SK-N-DZ (cell line): ENCODE data around the gene SNAP25. TPM values are rescaled to one million over a fixed set of nuclear protein-coding genes. Genes with fewer than 3 reads are reported as not detected.

ENCODE experiments used
- DNase-seq: peaks from one replicate; pipeline ENCODE4 v3.0.0-alpha.2; 2015; ENCODE audit warnings: low spot score
- polyA plus RNA-seq, 2 experiments: library from polyadenylated mRNA; depleted of rRNA; stranded (reverse); fragments of >200 nt; gene quantifications; 2 replicates each; pipeline ENCODE4 v1.2.3, GENCODE V29; 2014

The SNAP25 gene
- polyA plus RNA-seq (2014; cell fraction: cytosol; rRNA removed) = 40.0 and 41.1 TPM in 2 replicates
- 51.1 and 70.7 TPM in 2 replicates for polyA plus RNA-seq (2014; cell fraction: nucleus; rRNA removed)

- peak; percentile 95 for DNase-seq
Measured at GRCh38 chr20:10218536-10219451, at the start of gene SNAP25. TSS of gene SNAP25 (plus strand) at chr20:10218830. CDS start at chr20:10275492, 56,662 bp downstream.

DNA sequence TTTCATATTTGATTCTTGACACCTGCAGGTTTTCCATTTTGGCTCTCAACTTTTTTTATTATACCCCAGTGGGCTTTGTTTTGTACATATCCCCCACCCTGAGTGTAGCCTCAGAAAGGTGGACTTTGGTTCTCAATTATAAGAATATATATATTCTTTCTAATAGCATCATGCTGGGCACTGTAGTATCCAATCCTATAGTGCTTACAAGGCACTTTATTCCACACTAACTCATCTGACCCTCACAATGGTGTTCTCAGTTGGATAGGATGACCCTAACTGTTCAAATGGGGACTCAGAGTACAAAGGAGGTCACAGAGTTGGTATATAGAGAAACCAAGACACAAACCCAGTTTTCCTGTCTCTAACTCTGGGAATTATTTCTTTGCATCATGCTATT, 48.9 kb upstream of the SNAP25 start:
- no peak for DNase-seq

DNA sequence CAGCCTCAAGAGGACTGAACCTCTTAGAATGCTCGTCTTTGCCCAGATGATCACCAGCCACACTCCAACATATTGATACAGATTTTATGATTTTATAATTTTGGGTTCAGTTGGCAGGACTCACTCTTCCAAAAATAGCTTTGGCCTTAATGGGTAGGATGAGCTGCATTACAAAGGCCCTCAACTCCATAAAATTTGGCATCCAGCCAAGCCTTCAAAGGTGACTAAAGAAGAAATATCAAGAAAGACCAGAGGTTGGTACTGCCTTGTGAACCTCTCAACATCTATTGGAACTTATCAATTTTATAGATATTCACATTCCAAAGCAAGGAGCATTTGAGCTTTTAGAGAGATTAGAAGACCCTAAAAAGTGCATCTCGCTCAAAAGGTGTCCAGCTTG, 48.4 kb upstream of the SNAP25 start:
- no peak for DNase-seq

DNA sequence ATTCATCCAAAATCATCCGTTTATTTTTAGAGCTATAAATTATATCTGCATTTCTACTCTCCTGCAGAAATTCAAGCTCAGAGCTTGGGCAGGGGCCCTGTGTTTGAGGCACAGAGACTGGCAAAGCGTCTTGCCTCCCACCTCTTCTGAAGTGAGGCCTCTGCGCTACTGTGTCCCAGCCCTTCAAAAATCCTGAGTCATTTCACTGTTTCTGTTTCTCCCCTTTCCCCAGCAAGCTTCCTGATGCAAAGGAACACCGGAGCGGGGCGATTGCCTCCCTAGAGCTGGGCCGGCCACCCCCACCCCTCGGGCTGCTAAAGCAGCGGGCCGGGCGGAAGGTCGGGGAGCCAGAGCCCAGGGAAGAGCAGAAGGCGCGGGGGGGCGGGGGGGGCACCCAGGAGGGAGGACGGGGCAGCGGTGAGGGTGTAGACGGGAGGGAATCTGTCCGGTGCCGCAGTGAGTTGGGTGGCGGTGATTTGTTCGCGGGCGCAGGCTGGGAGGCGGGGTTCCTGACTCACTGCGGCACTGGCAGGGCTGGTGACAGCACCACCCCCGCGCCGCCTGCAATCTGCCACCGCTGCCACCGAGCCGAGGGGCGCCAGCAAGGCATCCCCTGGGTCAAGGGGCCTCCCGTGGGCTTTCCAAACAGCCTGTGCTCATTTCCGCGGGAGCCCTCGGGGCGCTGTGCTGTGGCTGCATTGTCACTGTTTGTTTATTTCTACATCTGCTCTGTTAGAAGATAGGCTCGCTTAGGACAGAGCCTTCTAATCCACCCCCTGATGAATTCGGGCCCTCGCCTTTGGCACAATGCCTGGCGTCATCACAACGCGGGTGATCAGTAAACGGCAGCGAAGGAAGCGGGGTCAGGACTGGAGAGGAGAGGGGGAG, 46.5 kb upstream of the SNAP25 start:
- peak; percentile 28 for DNase-seq

DNA sequence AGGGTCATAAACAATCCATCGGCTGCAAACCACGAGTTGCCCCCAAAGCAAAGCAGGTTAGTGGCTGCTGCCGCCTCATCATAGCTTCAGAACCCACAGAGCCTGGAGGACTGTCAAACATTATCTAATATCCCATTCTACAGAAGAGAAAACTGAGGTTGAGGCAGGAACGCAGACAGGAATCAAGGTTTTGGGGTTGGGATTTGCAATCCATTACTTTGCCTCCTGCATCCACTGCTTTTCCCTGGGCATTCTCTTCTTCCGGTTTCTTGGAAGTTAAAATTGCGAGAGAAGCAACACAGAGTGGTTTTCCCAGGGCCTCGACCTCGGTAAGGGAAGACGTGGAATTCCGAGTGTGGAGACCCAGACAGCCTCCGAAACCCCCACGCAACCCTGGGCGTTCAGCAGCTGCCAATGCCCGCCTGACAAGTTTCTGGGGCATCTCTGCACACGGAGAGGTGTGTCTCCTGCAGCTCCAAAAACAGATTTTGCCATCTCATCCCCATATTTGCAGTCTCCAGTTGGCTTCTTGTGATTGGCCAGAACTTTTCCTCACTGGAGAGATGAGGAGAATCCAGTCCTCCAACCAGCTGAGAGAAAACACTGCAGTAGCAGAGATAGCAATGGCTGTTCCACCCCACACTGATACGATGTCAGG, 45.5 kb upstream of the SNAP25 start:
- DNase-seq = no peak

DNA sequence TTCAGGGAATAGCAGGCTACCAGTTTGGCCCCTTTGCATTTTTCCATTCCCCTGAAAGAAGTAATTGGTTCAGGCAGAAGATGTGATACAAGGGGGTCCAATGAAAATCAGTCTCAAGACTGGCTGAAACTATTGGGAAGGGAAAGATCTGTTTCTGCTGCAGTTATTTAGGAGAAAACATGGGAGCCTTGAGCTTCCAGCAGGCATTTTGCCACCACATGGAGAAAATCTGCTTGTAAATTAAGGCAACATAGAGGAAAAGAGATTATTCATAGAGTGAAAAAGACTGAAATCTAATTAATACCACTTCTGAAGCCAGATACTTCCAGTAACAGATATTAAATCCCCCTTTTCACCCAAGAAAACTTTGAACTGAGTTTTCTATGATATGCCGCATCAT, 44.2 kb upstream of the SNAP25 start:
- DNase-seq = no peak

GRCh38 chr20:10177326-10177725, 41.3 kb upstream of the SNAP25 start:
- DNase-seq = no peak

- DNase-seq = no peak
Measured at GRCh38 chr20:10178091-10178490, 40.5 kb upstream of the SNAP25 start.

DNA sequence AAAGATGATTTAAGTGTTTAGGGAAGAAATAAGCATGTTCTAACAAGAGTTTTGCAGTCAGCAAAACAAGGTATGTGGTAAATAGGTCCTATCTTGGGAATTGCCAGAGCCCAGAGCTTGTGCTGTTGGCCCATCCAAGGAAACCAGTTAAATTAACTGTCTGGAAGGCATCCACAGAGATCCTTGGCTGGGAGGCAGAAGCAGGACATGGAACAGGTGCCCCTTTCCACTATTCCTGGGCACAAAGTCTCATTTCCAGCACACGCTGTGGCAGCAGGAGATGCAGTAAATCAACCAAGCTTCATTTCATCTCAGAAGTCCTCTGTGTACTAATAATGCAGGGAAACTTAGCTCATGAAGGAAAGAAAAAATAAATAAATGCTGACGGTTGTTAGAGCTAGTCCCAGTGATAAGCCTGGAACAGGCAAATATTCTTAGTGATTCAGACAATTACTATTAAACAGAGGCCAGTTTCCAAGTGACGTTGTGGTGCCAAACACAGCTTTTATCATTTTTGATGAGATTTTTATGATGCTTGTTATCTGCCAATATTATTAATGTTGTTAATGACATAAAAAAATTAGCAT, 39.8 kb upstream of the SNAP25 start:
- DNase-seq = no peak

GRCh38 chr20:10179574-10180298, 38.9 kb upstream of the SNAP25 start:
- peak; percentile 29 for DNase-seq

GRCh38 chr20:10180651-10181235, 37.9 kb upstream of the SNAP25 start:
- no peak for DNase-seq

DNA sequence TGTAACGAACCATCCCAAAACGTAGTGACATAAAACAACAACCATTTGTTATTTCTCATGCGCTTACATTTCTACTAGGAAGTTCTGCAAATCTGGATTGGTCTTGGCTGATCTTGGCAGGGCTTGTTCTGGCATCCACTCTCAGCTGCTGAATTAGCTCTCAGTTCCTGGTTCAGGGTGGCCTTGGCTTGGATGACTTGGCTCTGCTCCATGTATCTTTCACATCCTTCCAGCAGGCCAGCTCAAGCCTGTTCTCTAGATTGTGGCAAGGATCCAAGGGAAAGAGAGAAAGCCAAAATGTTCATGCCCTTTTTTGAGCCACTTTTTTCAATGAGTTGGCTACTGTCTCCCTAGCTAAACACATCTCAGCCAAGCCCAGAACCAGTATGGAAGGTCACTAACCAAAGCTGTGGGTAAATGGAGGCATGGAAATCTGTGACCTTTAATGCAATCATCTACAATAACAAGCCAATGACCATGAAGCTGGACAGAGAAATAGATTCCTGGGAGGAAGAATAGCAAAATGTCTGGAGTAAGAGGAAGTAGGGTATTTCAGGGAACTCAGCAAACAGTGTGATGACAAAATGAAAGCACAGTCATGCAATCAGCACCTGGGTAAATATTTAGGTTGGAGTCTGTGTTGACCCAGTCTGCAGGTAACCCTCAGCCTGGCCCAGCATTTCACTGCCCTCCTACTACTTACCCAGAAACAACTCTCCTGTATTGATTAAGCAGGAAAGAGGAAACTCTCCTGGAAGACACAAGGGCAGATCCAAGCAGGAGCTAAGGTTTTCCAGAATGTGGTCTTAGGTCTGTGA, 32.7 kb upstream of the SNAP25 start:
- no peak for DNase-seq

GRCh38 chr20:10190456-10190855, 28.2 kb upstream of the SNAP25 start:
- no peak for DNase-seq

DNA sequence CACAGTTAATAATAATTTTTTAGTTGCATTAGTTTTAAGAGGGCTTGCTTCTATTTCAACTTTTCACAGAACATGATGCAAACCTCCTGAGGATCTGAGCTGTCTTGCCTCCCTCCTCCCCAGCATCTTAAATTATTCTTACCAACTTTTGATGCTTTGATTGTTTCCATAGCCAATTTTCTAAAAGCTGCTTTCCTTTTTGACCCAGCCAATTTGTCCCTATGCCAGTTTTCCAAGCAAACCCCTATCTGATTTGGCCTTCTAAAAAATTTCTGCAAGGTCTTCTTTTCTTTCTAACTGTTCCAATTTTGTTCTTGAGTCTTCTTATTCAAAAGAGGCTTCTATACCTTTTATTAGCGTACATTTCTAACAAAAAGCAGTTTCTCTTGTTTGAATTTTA, 26.5 kb upstream of the SNAP25 start:
- no peak for DNase-seq

GRCh38 chr20:10194166-10194565, 24.5 kb upstream of the SNAP25 start:
- no peak for DNase-seq

- DNase-seq = no peak
Measured at GRCh38 chr20:10200330-10200729, 18.3 kb upstream of the SNAP25 start.

DNA sequence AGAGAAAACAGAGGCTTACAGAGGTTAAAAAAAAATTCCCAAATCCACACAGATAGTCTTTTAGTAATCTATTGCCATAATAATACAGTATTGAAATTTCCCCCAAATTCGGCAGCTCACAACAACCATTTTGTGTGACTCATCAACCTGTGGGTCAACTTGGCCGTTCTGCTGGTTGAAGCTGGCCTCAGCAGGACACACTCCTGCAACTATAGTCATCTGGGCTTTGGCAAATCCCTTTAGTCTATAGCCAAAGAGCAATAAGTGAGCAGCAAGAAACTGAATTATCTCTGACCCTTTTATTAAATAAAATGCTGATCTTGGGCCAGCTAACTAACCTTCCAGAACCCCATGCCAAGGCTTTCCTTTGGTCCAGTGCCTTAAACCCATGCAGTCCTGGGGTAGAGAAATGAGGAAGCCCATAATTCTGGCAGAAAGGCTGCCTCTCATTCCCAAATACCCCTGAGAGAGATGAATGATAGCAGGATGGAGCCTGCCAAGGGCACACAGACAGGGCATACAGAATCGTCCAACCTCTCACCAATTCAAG, 17.2 kb upstream of the SNAP25 start:
- DNase-seq = no peak

- DNase-seq = no peak
Measured at GRCh38 chr20:10209091-10209490, 9.5 kb upstream of the SNAP25 start.

DNA sequence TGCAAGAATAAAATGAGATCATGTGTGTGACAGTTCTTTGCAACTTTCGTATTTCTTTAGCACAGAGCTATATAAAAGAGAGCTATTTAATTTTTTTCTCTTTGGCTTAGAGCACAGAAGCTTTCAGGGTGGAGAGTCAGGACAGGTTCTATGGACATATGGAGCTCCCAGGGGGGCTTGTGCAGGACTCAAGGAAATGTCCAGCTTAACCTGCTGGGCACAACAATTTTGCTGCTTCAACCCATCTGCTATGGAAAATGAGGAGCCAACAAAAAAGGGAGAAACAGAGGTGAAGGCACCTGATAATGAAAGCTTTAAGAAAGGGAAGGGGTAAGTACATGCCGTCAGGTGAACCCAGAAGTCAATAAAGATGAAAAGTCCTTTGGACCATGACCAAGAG, 5.1 kb upstream of the SNAP25 start:
- no peak for DNase-seq
